ENCODE results near the gene LEMD2.

GRCh38 chr6:33766921-33767907 lies 21.7 kb downstream of the LEMD2 start:
- TF ChIP-seq RAD21 (IDR thresholded peaks at IDR 0.05; ENCODE audit: low read depth) (no peak), EZH2 (IDR thresholded peaks at IDR 0.05) (no peak), POLR2A (IDR thresholded peaks at IDR 0.05; ENCODE audit: borderline replicate concordance, extremely low read depth, insufficient read depth, insufficient read length) (no peak), ZNF274 (IDR thresholded peaks at IDR 0.05; ENCODE audit: low read depth, low read length) (no peak), CTCF (IDR thresholded peaks at IDR 0.05 in 2 of 3, conservative IDR thresholded peaks at IDR 0.05 in 1 of 3; ENCODE audit: borderline replicate concordance in 1 of 3, insufficient read depth in 1 of 3, low read depth in 2 of 3, low read length in 2 of 3) (no peak), FOSL1 (IDR thresholded peaks at IDR 0.05; ENCODE audit: low read depth) (no peak), EZH2phosphoT487 (IDR thresholded peaks at IDR 0.05; ENCODE audit: borderline replicate concordance) (no peak), MAX (IDR thresholded peaks at IDR 0.05) (no peak), TCF7L2 (IDR thresholded peaks at IDR 0.05; ENCODE audit: borderline replicate concordance, extremely low read depth, insufficient read depth, insufficient read length) (no peak)
